NCI-H524 treated with DMSO at 0.1 percent for 48 hours (cell line): ENCODE measurements around the gene ARSB.
"Not testable (repeated sequence)": the region's sequence is repeated elsewhere in the genome, so short reads cannot be mapped to it uniquely, and the experiment has no call there.

Source experiments
- DNase-seq: peaks from one replicate; lab custom pipeline; 2025; lab: John Stamatoyannopoulos, UW

Gene ARSB

DNA sequence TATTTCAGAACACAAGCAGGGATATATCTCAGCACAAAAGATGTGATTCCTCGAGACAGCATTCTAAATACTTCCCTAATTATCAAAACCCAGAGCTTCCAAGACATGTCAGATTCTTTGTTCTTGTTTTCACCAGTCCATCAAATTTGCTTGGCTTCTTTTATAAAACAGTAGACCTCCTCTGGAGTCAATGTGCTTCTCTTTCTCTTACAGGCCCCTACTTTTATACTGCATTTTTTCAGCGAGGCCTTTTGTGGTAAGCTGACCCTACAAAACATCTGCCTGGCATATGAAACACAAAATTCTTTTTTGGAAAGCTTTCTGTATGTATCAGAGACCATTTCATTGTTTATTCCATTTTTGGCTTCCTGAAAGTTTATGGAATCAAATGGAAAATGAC, 81.8 kb downstream of the ARSB start:
- DNase-seq: no peak

DNA sequence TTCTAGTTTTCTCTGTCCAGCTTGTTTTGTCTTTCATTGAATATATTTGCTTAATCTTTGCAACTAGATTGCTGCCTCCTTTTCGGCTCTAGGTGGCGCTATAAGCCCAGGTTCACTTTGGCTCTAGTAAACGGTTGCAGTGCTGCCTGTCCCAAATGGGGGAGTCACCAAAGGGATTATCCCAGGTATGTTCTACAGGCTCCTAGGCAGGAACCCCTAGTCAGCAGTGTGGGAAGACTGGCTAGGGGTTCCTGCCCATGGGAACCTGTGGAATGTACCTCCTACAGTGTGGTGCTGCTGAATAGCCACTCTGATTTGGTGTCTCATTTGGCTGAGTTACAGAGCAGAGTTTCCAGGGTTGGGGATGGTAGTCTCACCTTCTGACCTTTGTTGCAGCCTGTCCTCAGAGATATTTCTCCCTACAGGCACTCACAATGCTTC, 85.2 kb downstream of the ARSB start:
- peak; percentile 13 for DNase-seq

DNA sequence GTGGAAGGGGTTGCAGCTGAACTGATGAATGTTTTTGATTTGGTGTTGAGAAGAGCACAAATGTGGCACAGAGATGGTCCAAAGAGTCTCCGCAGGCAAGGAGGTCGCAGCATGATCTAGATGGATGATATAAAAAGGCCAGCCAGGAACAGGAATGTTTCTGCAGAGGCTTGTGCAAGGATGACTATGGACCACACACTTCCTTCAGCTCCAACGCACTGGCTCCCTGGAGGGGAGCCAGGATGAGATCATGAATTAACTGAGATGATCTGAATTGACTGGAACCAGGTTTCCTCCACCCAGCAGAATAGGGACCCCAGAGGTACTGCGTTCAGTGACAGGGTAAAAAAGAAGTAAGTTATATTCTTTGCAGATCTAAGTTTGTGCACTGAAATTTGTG, 89.0 kb downstream of the ARSB start:
- no peak for DNase-seq

- DNase-seq: no peak
Measured at GRCh38 chr5:78895616-78896015, 89.5 kb downstream of the ARSB start.

- DNase-seq: no peak
Measured at GRCh38 chr5:78893940-78894677, 91.0 kb downstream of the ARSB start.

GRCh38 chr5:78890667-78891379, 94.3 kb downstream of the ARSB start:
- no peak for DNase-seq

- no peak for DNase-seq
Measured at GRCh38 chr5:78889369-78890140, 95.6 kb downstream of the ARSB start.

DNA sequence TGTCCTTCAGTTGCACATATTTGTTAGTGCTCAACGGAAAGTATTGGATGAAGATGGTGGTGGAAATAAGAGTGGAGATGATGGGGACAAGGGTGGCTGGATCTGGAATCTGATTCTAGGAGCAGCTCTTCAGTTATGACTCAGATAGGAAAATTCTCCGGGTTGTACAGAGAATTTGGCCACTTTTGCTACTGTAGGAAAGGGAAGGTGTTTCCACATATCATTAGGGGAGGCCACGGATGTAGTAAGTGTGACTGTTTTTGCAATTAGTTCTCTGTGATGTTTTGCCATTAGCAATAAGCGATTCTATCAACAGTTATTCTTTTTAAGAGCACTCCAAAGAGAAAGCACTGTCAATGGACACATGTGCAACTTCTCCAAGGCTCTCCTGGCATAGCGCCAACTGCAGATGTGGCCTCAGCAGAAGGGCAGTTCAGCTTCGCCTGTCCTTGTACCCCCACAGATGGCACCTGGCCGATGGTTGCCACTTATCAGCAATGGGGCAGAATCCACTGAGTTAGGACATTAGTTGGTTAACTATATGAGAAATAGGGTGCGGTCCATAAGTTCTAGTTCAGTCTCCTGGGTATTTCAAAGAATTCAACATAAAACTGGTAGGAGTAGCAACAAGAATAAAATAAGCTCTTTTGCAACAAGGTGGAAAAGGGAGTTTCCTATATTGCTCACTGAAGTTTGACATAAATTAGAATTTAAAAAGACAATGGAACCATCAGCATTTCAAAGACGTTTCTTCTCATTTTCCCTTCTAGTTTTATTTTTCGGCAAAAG, 96.3 kb downstream of the ARSB start:
- no peak for DNase-seq

GRCh38 chr5:78887384-78888118, 97.6 kb downstream of the ARSB start:
- no peak for DNase-seq

GRCh38 chr5:78886341-78887230, 98.5 kb downstream of the ARSB start:
- no peak for DNase-seq

- no peak for DNase-seq
Measured at GRCh38 chr5:78881884-78882283, 103.2 kb downstream of the ARSB start.

- DNase-seq: no peak
Measured at GRCh38 chr5:78879516-78879915, 105.6 kb downstream of the ARSB start.

GRCh38 chr5:78866076-78866475, 119.0 kb downstream of the ARSB start:
- DNase-seq: not testable (repeated sequence)

DNA sequence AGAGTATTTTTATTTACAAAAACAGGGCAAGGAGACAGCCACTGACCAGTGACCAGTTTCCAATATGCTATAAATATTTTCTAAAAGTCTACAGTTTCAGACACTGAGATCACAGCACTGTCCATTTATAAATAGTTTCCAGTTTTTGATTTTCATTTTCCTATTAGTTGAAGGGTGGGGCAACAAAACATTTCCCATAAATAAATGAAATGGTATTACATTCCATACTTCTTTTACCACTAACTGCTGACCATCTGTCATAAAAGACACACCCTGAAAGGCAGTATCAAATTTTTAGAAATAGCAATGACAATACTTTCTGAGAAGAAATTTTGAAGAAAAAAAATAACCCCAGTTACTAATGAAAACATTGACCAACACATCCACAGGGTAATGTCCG, 126.7 kb downstream of the ARSB start:
- no peak for DNase-seq

GRCh38 chr5:78855026-78855425, 130.1 kb downstream of the ARSB start:
- no peak for DNase-seq

DNA sequence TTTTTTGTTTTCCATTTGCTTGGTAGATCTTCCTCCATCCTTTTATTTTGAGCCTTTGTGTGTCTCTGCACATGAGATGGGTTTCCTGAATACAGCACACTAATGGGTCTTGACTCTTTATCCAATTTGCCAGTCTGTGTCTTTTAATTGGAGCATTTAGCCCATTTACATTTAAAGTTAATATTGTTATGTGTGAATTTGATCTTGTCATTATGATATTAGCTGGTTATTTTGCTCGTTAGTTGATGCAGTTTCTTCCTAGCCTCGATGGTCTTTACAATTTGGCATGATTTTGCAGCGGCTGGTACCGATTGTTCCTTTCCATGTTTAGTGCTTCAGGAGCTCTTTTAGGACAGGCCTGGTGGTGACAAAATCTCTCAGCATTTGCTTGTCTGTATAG, 133.2 kb downstream of the ARSB start:
- not testable (repeated sequence) for DNase-seq

DNA sequence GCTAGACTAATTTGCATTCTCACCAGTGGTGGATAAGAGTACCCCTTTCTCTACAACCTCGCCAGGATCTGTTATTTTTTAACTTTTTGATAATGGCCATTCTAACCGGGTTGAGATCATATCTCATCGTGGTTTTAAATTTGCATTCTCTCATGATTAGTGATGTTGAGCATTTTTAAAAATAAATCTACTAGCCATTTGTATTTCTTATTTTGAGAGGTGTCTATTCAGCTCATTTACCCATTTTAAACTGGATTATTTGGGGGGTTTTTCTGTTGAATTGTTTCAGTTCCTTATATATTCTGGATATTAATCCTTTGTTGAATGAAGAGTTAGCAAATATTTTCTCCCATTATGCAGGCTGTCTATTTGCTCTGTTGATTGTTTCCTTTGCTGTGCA, 139.6 kb downstream of the ARSB start:
- DNase-seq: no peak

DNA sequence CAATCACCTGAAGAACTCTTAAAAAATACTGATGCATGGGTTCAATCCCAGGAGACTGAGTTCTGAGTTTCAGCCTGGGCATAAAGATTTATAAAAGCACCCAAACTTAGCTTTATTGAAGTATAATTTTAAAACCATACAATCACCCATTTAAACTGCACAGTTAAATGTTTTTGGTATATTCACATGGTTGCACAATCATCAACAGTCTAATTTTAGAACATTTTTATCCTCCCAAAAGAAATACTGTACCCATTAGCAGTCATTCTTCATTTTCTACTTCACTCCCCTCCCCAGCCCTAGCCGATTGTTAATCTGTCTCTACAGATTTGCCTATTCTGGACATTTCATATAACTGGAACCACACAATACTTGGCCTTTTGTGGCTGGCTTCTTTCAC, 141.7 kb downstream of the ARSB start:
- no peak for DNase-seq

- DNase-seq: no peak
Measured at GRCh38 chr5:78841767-78842166, 143.3 kb downstream of the ARSB start.

DNA sequence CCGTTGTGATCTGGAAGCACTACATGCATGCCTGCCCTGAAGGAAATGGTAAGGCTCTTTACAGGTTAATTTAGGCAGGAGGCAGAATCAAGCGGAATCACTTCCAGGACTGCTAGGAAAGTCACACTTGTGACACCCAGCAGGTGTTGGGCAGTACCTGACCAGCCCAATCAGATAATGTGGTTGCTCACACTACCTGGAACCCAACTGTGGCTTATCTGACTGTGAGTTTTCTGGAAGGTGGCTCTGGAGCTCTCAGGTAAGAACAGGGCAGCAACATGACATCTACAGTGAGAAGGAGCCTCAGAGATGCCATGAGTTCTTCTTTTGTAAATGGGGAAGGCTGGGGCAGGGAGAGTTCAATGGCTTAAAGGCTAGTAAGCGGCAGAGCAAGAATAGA, 146.4 kb downstream of the ARSB start:
- DNase-seq: no peak
